ENCODE measurements around the gene UBE2QL1. TPM values are rescaled to one million over a fixed set of nuclear protein-coding genes. Genes with fewer than 3 reads are reported as not detected.

The UBE2QL1 gene
- total RNA-seq, 1 donor: under 0.01 TPM

DNA sequence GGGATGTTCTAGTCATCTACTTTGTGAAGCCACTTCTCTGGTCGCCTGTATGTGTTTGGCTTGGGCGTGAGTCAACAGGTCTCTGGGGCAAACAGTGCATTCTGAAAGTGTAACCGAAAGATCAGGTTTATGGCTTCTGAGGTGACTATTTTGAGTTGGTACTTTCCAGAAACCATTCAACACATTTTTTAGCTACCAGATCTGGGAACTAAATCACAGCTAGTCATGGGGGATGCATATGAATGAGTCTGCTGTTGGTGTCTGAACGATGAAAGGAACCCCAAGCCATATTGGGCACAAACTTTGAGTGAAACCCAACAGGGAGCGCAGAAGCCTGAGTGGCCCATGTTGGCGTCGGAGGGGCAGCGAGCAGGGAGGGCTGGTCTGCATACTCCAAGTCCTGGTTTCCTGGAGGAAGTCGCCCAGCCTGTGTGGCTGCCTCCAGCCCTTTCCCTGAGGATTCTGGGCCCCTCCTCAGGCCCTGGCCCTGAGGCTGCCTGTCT is 35.3 kb downstream of the UBE2QL1 start:
- Histone ChIP-seq H2AFZ (ENCODE audit: low read length) (no peak overlapping the region), H3K36me3 (ENCODE audit: insufficient read depth, low read length) (no peaks in the 10 kb centered on the region), H3K4me2 (ENCODE audit: insufficient read depth, low read length) (no peak overlapping the region), H3K27ac (ENCODE audit: low read depth, low read length) (no peak overlapping the region), H3K27me3 (ENCODE audit: insufficient read depth, low read length) (no peaks in the 10 kb centered on the region), H4K20me1 (ENCODE audit: insufficient read depth, low read length) (no peaks in the 10 kb centered on the region), H3K4me1 (ENCODE audit: insufficient read depth, low read length) (no peaks in the 10 kb centered on the region), H3K9me3 (ENCODE audit: low read depth, low read length) (no peaks in the 10 kb centered on the region), H3K79me2 (ENCODE audit: insufficient read depth, low read length) (no peaks in the 10 kb centered on the region), H3K4me3 (ENCODE audit: insufficient read depth, low read length) (no peak overlapping the region)
- no peak for DNase-seq (ENCODE audit: insufficient read length, low spot score, missing footprints)
- TF ChIP-seq, protein P1, sequence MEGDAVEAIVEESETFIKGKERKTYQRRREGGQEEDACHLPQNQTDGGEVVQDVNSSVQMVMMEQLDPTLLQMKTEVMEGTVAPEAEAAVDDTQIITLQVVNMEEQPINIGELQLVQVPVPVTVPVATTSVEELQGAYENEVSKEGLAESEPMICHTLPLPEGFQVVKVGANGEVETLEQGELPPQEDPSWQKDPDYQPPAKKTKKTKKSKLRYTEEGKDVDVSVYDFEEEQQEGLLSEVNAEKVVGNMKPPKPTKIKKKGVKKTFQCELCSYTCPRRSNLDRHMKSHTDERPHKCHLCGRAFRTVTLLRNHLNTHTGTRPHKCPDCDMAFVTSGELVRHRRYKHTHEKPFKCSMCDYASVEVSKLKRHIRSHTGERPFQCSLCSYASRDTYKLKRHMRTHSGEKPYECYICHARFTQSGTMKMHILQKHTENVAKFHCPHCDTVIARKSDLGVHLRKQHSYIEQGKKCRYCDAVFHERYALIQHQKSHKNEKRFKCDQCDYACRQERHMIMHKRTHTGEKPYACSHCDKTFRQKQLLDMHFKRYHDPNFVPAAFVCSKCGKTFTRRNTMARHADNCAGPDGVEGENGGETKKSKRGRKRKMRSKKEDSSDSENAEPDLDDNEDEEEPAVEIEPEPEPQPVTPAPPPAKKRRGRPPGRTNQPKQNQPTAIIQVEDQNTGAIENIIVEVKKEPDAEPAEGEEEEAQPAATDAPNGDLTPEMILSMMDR (IDR thresholded peaks at IDR 0.05; ENCODE audit: extremely low read depth, low read depth, low read length): no peak

DNA sequence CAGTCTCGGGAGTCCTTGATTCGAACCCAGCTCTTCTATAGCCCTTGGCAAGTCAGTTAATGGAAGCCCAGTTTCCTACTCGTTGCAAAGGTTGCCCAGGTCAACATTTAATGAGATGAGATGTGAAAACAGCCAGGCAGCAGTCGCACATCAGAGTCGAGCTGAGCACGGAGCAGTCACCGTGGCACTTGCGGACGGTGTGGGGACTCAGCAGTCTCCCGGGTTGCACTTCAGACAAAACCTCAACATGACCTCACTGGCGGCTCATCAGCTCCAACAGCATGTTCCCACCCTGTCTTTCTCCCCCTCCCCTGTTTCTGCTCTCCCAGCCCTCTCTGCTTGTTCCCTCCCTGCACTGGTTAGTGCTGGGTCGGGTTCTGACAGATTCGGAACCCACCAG is 35.8 kb downstream of the UBE2QL1 start:
- H3K4me2 ChIP-seq (ENCODE audit: insufficient read depth, low read length): no peak overlapping the region
- H2AFZ ChIP-seq (ENCODE audit: low read length): no peak overlapping the region
- H3K36me3 ChIP-seq (ENCODE audit: insufficient read depth, low read length): no peaks in the 10 kb centered on the region
- H3K4me1 ChIP-seq (ENCODE audit: insufficient read depth, low read length): no peaks in the 10 kb centered on the region
- no peaks in the 10 kb centered on the region for H3K79me2 ChIP-seq (ENCODE audit: insufficient read depth, low read length)
- H4K20me1 ChIP-seq (ENCODE audit: insufficient read depth, low read length): no peaks in the 10 kb centered on the region
- DNase-seq (ENCODE audit: insufficient read length, low spot score, missing footprints): no peak
- no peak overlapping the region for H3K4me3 ChIP-seq (ENCODE audit: insufficient read depth, low read length)
- no peak overlapping the region for H3K27ac ChIP-seq (ENCODE audit: low read depth, low read length)
- TF ChIP-seq, protein P1 (IDR thresholded peaks at IDR 0.05; ENCODE audit: extremely low read depth, low read depth, low read length): no peak
- H3K9me3 ChIP-seq (ENCODE audit: low read depth, low read length): no peaks in the 10 kb centered on the region
- no peaks in the 10 kb centered on the region for H3K27me3 ChIP-seq (ENCODE audit: insufficient read depth, low read length)

DNA sequence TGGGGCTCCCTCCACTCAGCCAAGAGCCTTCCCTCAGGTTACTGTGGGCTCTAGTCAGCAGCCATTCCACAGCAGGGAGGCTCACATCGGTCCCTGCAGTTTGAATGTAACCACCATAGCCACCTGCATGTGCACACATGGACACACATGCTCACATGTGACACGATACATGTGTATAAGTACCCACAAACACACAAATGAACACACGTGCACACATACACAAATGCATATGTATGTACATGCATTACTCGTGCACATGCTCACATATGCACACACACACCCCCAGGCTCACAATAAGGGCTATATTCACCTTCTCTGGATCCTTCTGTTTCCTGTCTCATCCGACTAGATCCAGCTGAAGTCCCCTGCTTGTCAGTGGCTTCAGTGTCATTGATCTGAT is 36.2 kb downstream of the UBE2QL1 start:
- no peak for DNase-seq (ENCODE audit: insufficient read length, low spot score, missing footprints)

DNA sequence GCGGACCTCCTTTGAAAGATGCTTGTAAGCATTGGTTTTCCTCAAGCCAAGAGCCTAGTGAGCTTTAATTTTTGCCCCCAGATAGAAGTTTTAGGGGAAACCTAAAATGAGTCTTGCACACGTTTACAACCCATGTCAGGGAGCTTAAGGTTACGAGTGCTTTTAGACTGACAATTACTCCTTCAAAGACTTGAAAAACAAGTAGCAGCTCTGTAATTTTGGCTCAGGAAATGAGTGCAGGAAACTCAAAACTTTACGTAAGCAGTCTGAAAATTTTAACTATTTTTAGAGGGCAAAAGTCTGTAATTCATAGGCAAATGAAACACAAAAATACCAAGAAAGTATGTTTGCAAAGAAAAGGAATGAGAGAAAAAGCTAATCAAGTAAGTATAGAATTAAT is 36.8 kb downstream of the UBE2QL1 start:
- DNase-seq (ENCODE audit: insufficient read length, low spot score, missing footprints): no peak
- Histone ChIP-seq H3K27me3 (ENCODE audit: insufficient read depth, low read length) (no peaks in the 10 kb centered on the region), H2AFZ (ENCODE audit: low read length) (no peak overlapping the region), H3K4me1 (ENCODE audit: insufficient read depth, low read length) (no peaks in the 10 kb centered on the region), H3K4me3 (ENCODE audit: insufficient read depth, low read length) (no peak overlapping the region), H4K20me1 (ENCODE audit: insufficient read depth, low read length) (no peaks in the 10 kb centered on the region), H3K27ac (ENCODE audit: low read depth, low read length) (no peak overlapping the region), H3K36me3 (ENCODE audit: insufficient read depth, low read length) (no peaks in the 10 kb centered on the region), H3K79me2 (ENCODE audit: insufficient read depth, low read length) (no peaks in the 10 kb centered on the region), H3K4me2 (ENCODE audit: insufficient read depth, low read length) (no peak overlapping the region), H3K9me3 (ENCODE audit: low read depth, low read length) (no peaks in the 10 kb centered on the region)
- TF ChIP-seq, protein P1 (IDR thresholded peaks at IDR 0.05; ENCODE audit: extremely low read depth, low read depth, low read length): no peak

More for the DNA sequence above, 36.2 kb downstream of the UBE2QL1 start:
- Histone ChIP-seq H3K4me1 (ENCODE audit: insufficient read depth, low read length) (no peaks in the 10 kb centered on the region), H3K4me2 (ENCODE audit: insufficient read depth, low read length) (no peak overlapping the region), H2AFZ (ENCODE audit: low read length) (no peak overlapping the region), H3K79me2 (ENCODE audit: insufficient read depth, low read length) (no peaks in the 10 kb centered on the region), H3K9me3 (ENCODE audit: low read depth, low read length) (no peaks in the 10 kb centered on the region), H3K36me3 (ENCODE audit: insufficient read depth, low read length) (no peaks in the 10 kb centered on the region), H3K4me3 (ENCODE audit: insufficient read depth, low read length) (no peak overlapping the region), H4K20me1 (ENCODE audit: insufficient read depth, low read length) (no peaks in the 10 kb centered on the region), H3K27me3 (ENCODE audit: insufficient read depth, low read length) (no peaks in the 10 kb centered on the region), H3K27ac (ENCODE audit: low read depth, low read length) (no peak overlapping the region)
- TF ChIP-seq, protein P1 (IDR thresholded peaks at IDR 0.05; ENCODE audit: extremely low read depth, low read depth, low read length): no peak

Data from osteoblast (primary cell).